ENCODE results near the gene LAMTOR2.
"Not testable (repeated sequence)": the region's sequence is repeated elsewhere in the genome, so short reads cannot be mapped to it uniquely, and the experiment has no call there.

Gene LAMTOR2

DNA sequence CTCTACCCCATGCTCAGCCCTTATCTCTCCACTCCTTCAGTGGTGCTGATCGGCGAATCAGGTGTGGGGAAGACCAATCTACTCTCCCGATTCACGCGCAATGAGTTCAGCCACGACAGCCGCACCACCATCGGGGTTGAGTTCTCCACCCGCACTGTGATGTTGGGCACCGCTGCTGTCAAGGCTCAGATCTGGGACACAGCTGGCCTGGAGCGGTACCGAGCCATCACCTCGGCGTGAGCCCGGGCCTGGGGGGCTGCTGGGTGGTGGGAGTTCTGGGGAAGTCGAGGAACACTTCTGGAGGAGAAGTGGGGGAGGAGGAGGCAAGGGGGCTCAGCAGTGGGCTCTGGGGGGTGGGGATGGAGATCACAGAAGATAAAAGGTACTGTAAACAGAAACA, 11.3 kb downstream of the LAMTOR2 start:
- H3K9me3 ChIP-seq (ENCODE audit: control insufficient read depth in 2 of 2, low read length in 2 of 2): no peaks in the 10 kb centered on the region
- peaks cover 0 to 5% of the 10 kb centered on the region in 2 donors for H3K27me3 ChIP-seq (ENCODE audit: control insufficient read depth in 1 of 2, insufficient read depth in 2 of 2, low read length in 2 of 2)
- H3K4me1 ChIP-seq (ENCODE audit: control insufficient read depth, insufficient read depth, low read length): no peaks in the 10 kb centered on the region
- H3K9ac ChIP-seq (ENCODE audit: low read length in 2 of 2): no peak overlapping the region
- H3K27ac ChIP-seq (ENCODE audit: low read length): no peak overlapping the region
- no peaks in the 10 kb centered on the region for H3K36me3 ChIP-seq (ENCODE audit: control insufficient read depth in 2 of 2, insufficient read depth in 2 of 2, low read length in 2 of 2)
- no peak overlapping the region for H3K4me3 ChIP-seq (ENCODE audit: low read length in 2 of 2)

DNA sequence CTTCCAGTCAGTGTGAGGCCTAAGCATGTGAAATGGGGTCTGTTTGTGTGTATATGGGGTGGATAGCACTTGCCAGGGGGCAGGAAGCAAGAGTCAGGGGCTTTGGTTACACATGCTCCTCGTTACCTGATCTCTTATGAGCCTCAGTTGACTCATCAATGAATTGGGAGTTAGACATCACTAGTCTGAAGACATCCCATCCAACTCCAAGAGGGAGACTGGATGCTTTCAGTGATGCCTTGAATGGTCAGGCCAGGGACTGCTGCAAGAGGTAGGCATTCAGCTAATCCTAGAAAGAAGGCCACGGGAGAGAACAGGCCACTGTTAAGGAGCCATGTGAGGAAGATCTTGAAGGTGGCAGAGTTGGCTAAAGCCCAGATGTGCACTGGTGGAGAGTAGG, 12.7 kb downstream of the LAMTOR2 start:
- H3K4me1 ChIP-seq (ENCODE audit: control insufficient read depth, insufficient read depth, low read length): no peaks in the 10 kb centered on the region
- no peaks in the 10 kb centered on the region for H3K36me3 ChIP-seq (ENCODE audit: control insufficient read depth in 2 of 2, insufficient read depth in 2 of 2, low read length in 2 of 2)
- peaks cover 0 to 6% of the 10 kb centered on the region in 2 donors for H3K27me3 ChIP-seq (ENCODE audit: control insufficient read depth in 1 of 2, insufficient read depth in 2 of 2, low read length in 2 of 2)
- H3K9ac ChIP-seq (ENCODE audit: low read length in 2 of 2): no peak overlapping the region
- H3K27ac ChIP-seq (ENCODE audit: low read length): no peak overlapping the region
- no peak overlapping the region for H3K4me3 ChIP-seq (ENCODE audit: low read length in 2 of 2)
- no peaks in the 10 kb centered on the region for H3K9me3 ChIP-seq (ENCODE audit: control insufficient read depth in 2 of 2, low read length in 2 of 2)

DNA sequence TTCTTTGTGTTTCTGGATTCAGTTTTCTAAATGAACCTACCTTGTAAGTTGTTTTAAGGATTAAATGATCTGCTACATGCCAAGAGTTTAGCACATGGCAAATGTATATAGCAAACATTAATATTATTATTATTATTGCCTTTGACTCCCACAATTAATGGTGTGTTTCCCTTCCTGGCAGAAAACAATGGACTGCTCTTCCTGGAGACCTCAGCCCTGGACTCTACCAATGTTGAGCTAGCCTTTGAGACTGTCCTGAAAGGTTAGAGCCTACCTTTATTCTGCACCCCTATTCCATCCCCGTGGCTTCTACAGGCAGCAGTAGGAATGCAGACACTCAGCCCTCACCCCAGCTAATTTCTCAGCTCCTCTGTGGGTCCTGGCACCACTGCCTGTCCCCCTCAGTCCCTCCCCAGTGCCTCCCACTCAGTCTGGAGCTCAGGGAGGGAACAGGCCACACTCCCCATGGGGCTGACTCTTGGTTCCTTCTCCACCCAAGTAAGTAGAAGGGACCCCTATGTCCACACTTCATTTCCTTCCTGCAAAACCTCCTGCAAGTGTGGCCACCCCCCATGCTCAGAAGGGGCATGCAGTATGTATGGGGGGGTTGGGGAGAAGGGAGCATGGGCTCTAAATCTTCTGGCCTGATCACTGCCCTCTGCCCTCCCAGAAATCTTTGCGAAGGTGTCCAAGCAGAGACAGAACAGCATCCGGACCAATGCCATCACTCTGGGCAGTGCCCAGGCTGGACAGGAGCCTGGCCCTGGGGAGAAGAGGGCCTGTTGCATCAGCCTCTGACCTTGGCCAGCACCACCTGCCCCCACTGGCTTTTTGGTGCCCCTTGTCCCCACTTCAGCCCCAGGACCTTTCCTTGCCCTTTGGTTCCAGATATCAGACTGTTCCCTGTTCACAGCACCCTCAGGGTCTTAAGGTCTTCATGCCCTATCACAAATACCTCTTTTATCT, 15.2 kb downstream of the LAMTOR2 start:
- peaks cover 0 to 7% of the 10 kb centered on the region in 2 donors for H3K27me3 ChIP-seq (ENCODE audit: control insufficient read depth in 1 of 2, insufficient read depth in 2 of 2, low read length in 2 of 2)
- H3K4me3 ChIP-seq (ENCODE audit: low read length in 2 of 2): no peak overlapping the region
- H3K9ac ChIP-seq (ENCODE audit: low read length in 2 of 2): no peak overlapping the region
- no peaks in the 10 kb centered on the region for H3K36me3 ChIP-seq (ENCODE audit: control insufficient read depth in 2 of 2, insufficient read depth in 2 of 2, low read length in 2 of 2)
- no peaks in the 10 kb centered on the region for H3K4me1 ChIP-seq (ENCODE audit: control insufficient read depth, insufficient read depth, low read length)
- no peak overlapping the region for H3K27ac ChIP-seq (ENCODE audit: low read length)
- H3K9me3 ChIP-seq (ENCODE audit: control insufficient read depth in 2 of 2, low read length in 2 of 2): no peaks in the 10 kb centered on the region

DNA sequence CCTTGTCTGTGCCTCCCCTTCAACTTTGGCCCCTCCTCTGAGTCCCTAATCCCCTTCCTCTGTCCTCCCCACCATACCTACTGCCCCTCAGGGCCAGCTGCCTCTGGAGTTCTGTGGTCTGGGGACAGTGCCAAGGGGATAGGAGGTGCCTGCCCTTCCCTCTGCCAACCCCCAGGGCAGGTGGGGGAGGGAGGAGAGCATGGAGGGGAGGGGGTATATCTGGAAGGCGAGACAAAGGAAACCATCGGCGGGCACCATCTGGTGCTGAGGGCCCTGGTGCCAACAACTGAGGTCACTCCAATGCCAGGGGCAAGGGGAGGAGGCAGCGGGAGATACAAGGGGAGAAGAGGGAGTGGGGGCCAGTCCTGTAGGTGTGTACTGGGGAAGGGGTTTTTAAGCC, 16.0 kb downstream of the LAMTOR2 start:
- H3K4me3 ChIP-seq (ENCODE audit: low read length in 2 of 2): no peak overlapping the region
- no peaks in the 10 kb centered on the region for H3K36me3 ChIP-seq (ENCODE audit: control insufficient read depth in 2 of 2, insufficient read depth in 2 of 2, low read length in 2 of 2)
- peaks cover 0 to 7% of the 10 kb centered on the region in 2 donors for H3K27me3 ChIP-seq (ENCODE audit: control insufficient read depth in 1 of 2, insufficient read depth in 2 of 2, low read length in 2 of 2)
- H3K9ac ChIP-seq (ENCODE audit: low read length in 2 of 2): no peak overlapping the region
- no peak overlapping the region for H3K27ac ChIP-seq (ENCODE audit: low read length)
- H3K4me1 ChIP-seq (ENCODE audit: control insufficient read depth, insufficient read depth, low read length): no peaks in the 10 kb centered on the region
- no peaks in the 10 kb centered on the region for H3K9me3 ChIP-seq (ENCODE audit: control insufficient read depth in 2 of 2, low read length in 2 of 2)

DNA sequence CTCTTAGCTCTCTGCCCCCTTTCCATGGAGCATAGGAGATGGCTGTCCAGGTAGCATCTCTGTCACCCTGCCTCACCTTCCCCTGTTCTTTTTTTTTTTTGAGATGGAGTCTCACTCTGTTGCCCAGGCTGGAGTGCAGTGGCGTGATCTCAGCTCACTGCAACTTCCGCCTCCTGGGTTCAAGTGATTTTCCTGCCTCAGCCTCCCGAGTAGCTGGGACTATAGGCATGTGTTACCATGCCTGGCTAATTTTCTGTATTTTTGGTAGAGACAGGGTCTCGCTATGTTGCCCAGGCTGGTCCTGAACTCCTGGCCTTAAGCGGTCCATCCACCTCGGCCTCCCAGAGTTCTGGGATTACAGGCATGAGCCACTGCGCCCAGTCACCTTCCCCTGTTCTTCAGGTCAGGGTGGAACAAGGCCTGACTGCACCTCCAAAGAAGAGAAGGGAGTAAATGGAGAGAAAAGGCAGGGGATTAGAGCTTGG, 16.8 kb downstream of the LAMTOR2 start:
- H3K4me3 ChIP-seq (ENCODE audit: low read length in 2 of 2); H3K27ac ChIP-seq (ENCODE audit: low read length); H3K4me1 ChIP-seq (ENCODE audit: control insufficient read depth, insufficient read depth, low read length); H3K9me3 ChIP-seq (ENCODE audit: control insufficient read depth in 2 of 2, low read length in 2 of 2); H3K27me3 ChIP-seq (ENCODE audit: control insufficient read depth in 1 of 2, insufficient read depth in 2 of 2, low read length in 2 of 2); H3K9ac ChIP-seq (ENCODE audit: low read length in 2 of 2); H3K36me3 ChIP-seq (ENCODE audit: control insufficient read depth in 2 of 2, insufficient read depth in 2 of 2, low read length in 2 of 2): not testable (repeated sequence)

DNA sequence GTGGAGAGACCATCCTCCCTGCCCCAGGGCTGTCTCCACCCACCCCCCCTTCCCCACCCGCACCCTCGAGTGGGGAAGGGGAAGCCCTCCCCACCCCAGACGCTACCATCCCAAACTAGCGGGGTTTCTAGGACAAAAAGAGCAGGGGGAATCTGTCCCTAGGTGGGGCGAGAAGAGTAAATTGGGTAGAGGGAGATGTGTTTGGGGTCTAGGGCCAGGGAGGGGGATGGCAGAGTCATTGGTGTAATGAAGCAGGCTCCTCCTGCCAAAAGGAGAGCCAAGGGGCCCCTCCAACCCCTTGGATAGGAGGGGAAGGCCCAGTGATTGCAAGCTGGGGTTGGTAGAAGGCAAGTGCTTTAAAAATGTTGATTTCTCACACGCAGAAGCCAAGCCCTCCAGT, 17.7 kb downstream of the LAMTOR2 start:
- no peak overlapping the region for H3K27ac ChIP-seq (ENCODE audit: low read length)
- no peaks in the 10 kb centered on the region for H3K36me3 ChIP-seq (ENCODE audit: control insufficient read depth in 2 of 2, insufficient read depth in 2 of 2, low read length in 2 of 2)
- H3K4me3 ChIP-seq (ENCODE audit: low read length in 2 of 2): no peak overlapping the region
- peaks cover 15% of the 10 kb centered on the region for H3K4me1 ChIP-seq (ENCODE audit: control insufficient read depth, insufficient read depth, low read length)
- peaks cover 0 to 6% of the 10 kb centered on the region in 2 donors for H3K27me3 ChIP-seq (ENCODE audit: control insufficient read depth in 1 of 2, insufficient read depth in 2 of 2, low read length in 2 of 2)
- no peaks in the 10 kb centered on the region for H3K9me3 ChIP-seq (ENCODE audit: control insufficient read depth in 2 of 2, low read length in 2 of 2)
- H3K9ac ChIP-seq (ENCODE audit: low read length in 2 of 2): no peak overlapping the region

DNA sequence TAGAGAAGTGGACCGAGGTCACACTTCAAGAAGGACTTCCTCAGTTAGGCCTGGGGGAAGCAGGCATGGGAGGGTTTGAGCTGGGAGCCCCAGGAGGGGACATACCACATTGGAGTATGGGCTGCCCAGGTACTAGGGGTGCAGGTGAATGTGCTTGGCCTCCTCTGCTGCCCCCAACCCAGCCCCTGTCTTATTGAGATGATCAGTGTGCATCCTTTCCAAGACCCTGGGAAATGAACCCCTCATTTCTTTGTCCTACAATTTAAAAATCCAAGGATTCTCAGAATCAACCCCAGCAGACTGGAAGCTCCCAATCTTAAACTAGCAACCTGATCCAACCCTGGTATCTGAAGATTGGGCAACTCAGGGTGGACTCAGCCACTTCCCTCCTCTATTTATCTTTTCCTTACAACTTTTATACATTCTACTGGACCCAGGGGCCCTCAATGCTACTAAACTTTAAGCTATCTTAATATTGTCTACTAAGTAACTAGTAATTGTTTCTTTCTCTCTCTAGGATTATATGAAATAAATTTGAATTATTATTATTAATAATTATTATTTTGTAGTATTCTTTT, 18.6 kb downstream of the LAMTOR2 start:
- H3K9ac ChIP-seq (ENCODE audit: low read length in 2 of 2): no peak overlapping the region
- peaks cover 16% of the 10 kb centered on the region for H3K4me1 ChIP-seq (ENCODE audit: control insufficient read depth, insufficient read depth, low read length)
- no peaks in the 10 kb centered on the region for H3K36me3 ChIP-seq (ENCODE audit: control insufficient read depth in 2 of 2, insufficient read depth in 2 of 2, low read length in 2 of 2)
- H3K4me3 ChIP-seq (ENCODE audit: low read length in 2 of 2): no peak overlapping the region
- H3K27me3 ChIP-seq (ENCODE audit: control insufficient read depth in 1 of 2, insufficient read depth in 2 of 2, low read length in 2 of 2): peaks cover 0 to 5% of the 10 kb centered on the region in 2 donors
- H3K27ac ChIP-seq (ENCODE audit: low read length): no peak overlapping the region
- H3K9me3 ChIP-seq (ENCODE audit: control insufficient read depth in 2 of 2, low read length in 2 of 2): no peaks in the 10 kb centered on the region

DNA sequence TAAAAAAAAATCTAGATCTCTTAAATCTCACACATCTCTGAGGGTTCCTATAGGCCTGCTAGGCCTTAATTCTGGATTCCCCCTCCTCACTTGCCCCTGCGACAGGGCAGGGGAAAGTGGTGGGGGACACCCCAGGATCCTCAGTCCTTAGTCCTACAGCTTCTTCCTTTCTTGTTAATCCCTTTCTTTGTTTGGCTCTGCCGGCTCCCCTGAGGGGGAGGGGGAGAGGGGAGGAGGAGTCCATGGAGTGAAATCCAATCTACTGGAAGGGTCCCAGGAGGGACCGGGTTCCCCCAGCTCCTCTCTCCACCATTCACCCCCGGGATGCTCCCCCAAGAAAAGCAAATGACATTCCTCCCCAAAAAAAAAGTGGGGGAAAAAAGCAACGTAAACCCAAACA, 19.2 kb downstream of the LAMTOR2 start:
- Histone ChIP-seq H3K4me1 (ENCODE audit: control insufficient read depth, insufficient read depth, low read length) (peaks cover 16% of the 10 kb centered on the region), H3K27ac (ENCODE audit: low read length) (no peak overlapping the region), H3K9ac (ENCODE audit: low read length in 2 of 2) (no peak overlapping the region), H3K9me3 (ENCODE audit: control insufficient read depth in 2 of 2, low read length in 2 of 2) (no peaks in the 10 kb centered on the region), H3K36me3 (ENCODE audit: control insufficient read depth in 2 of 2, insufficient read depth in 2 of 2, low read length in 2 of 2) (no peaks in the 10 kb centered on the region), H3K4me3 (ENCODE audit: low read length in 2 of 2) (no peak overlapping the region), H3K27me3 (ENCODE audit: control insufficient read depth in 1 of 2, insufficient read depth in 2 of 2, low read length in 2 of 2) (peaks cover 0 to 5% of the 10 kb centered on the region in 2 donors)

DNA sequence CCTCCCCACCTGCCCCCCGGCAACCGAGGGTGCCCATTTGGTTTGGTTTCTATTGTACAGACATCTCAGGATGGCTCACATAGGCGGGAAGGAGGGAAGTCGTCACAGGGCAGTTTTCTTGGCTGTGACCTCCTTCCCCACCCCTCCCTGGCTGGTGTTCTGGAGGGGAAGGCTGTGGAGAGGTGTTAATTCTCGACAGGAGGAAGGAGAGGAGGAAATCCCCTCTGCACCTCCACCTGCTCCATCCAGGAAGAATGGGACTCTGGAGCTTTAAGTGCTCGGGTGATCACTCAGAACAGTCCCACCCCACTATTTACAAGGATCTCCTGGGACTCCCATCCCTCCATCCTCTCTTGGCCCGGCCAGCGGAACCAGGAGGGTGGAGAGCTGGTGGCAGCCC, 20.1 kb downstream of the LAMTOR2 start:
- Histone ChIP-seq H3K4me1 (ENCODE audit: control insufficient read depth, insufficient read depth, low read length) (peaks cover 16% of the 10 kb centered on the region), H3K27ac (ENCODE audit: low read length) (no peak overlapping the region), H3K9me3 (ENCODE audit: control insufficient read depth in 2 of 2, low read length in 2 of 2) (no peaks in the 10 kb centered on the region), H3K36me3 (ENCODE audit: control insufficient read depth in 2 of 2, insufficient read depth in 2 of 2, low read length in 2 of 2) (no peaks in the 10 kb centered on the region), H3K27me3 (ENCODE audit: control insufficient read depth in 1 of 2, insufficient read depth in 2 of 2, low read length in 2 of 2) (peaks cover 0 to 5% of the 10 kb centered on the region in 2 donors), H3K4me3 (ENCODE audit: low read length in 2 of 2) (no peak overlapping the region), H3K9ac (ENCODE audit: low read length in 2 of 2) (no peak overlapping the region)

DNA sequence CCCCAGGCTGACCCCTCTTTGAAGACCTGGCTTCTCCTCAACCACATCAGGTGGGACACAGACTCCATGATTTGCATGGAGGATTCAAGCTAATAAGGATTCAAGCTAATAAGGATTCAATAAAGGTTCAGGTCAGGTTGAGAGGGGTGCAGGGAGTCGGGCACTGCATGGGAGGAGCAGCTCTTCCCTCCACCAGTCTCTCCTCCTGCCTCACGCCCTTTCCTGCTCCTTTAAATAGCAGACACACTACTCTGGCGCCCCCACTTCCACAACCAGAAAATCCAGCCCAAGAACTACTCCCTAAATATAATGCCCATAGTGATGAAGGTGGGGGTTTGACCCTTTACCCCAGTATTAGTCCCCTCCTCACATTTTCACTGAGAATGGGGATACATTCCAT, 20.6 kb downstream of the LAMTOR2 start:
- Histone ChIP-seq H3K9me3 (ENCODE audit: control insufficient read depth in 2 of 2, low read length in 2 of 2) (no peaks in the 10 kb centered on the region), H3K9ac (ENCODE audit: low read length in 2 of 2) (no peak overlapping the region), H3K36me3 (ENCODE audit: control insufficient read depth in 2 of 2, insufficient read depth in 2 of 2, low read length in 2 of 2) (no peaks in the 10 kb centered on the region), H3K4me1 (ENCODE audit: control insufficient read depth, insufficient read depth, low read length) (peaks cover 16% of the 10 kb centered on the region), H3K27me3 (ENCODE audit: control insufficient read depth in 1 of 2, insufficient read depth in 2 of 2, low read length in 2 of 2) (peaks cover 0 to 3% of the 10 kb centered on the region in 2 donors), H3K27ac (ENCODE audit: low read length) (no peak overlapping the region), H3K4me3 (ENCODE audit: low read length in 2 of 2) (no peak overlapping the region)

DNA sequence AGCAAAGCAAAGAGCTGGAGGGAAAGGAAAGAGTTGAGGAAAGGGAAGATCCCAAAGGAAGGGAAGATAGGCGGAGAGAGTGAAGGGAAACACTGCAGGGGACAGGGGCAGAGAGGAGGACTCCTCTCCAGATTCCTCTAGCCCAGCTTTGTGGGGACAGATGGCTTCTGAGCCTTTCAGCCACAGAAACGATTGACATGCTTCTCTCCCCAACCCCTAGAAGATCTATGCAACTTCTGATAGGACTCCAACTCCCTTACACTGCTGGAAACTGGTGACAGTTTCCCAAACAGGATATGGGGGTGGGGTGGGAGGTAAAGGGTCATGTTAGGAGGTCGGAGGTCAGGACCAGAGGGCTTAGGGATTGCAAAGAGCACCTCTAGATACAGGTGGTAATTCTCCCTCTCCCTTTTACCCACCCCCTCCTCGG, 21.2 kb downstream of the LAMTOR2 start:
- Histone ChIP-seq H3K27ac (ENCODE audit: low read length) (no peak overlapping the region), H3K4me3 (ENCODE audit: low read length in 2 of 2) (peak overlapping the region; percentile 68 to 75), H3K9me3 (ENCODE audit: control insufficient read depth in 2 of 2, low read length in 2 of 2) (no peaks in the 10 kb centered on the region), H3K4me1 (ENCODE audit: control insufficient read depth, insufficient read depth, low read length) (peaks cover 16% of the 10 kb centered on the region), H3K27me3 (ENCODE audit: control insufficient read depth in 1 of 2, insufficient read depth in 2 of 2, low read length in 2 of 2) (peaks cover 0 to 2% of the 10 kb centered on the region in 2 donors), H3K9ac (ENCODE audit: low read length in 2 of 2) (peak overlapping the region in 1 of 2 donors; percentile 39), H3K36me3 (ENCODE audit: control insufficient read depth in 2 of 2, insufficient read depth in 2 of 2, low read length in 2 of 2) (no peaks in the 10 kb centered on the region)
